ENCODE measurements around the gene DIDO1. TPM values are rescaled to one million over a fixed set of nuclear protein-coding genes. Genes with fewer than 3 reads are reported as not detected.

Gene DIDO1
- total and polyA plus RNA-seq, 2 donors (not counting 1 experiment from before 2014, with no cell fraction given) = 57.6 to 124 TPM

GRCh38 chr20:62914436-62914835, 11.9 kb downstream of the DIDO1 start:
- Mint-ChIP-seq H3K27me3 (no peaks in the 10 kb centered on the region), H3K4me1 (peaks cover 46% of the 10 kb centered on the region), H3K27ac (no peak overlapping the region), H3K4me3 (no peak overlapping the region), H3K9me3 (ENCODE audit: insufficient read depth) (no peaks in the 10 kb centered on the region)
- Histone ChIP-seq H3K36me3 (replicated peaks in 1 of 2; ENCODE audit: control extremely low read depth in 1 of 2, control insufficient read depth in 1 of 2, extremely low read depth in 1 of 2, insufficient read depth in 2 of 2, low read length in 1 of 2) (peaks cover 4 to 49% of the 10 kb centered on the region in 2 experiments), H3K4me3 (ENCODE audit: control extremely low read depth in 1 of 5, extremely low read depth in 1 of 5, insufficient read depth in 1 of 5, low read depth in 2 of 5, low read length in 4 of 5) (no peak overlapping the region), H4K20me1 (ENCODE audit: control insufficient read depth, insufficient read depth, low read length, poor library complexity, severe bottlenecking) (peaks cover 99% of the 10 kb centered on the region), H3K4me1 (ENCODE audit: control insufficient read depth in 2 of 2, insufficient read depth in 2 of 2, low read length in 2 of 2) (peaks cover 34 to 37% of the 10 kb centered on the region in 2 donors), H3K27ac (ENCODE audit: low read length in 2 of 2) (no peak overlapping the region), H3K79me2 (ENCODE audit: control insufficient read depth, insufficient read depth, low read length) (peaks cover 99% of the 10 kb centered on the region), H3K9ac (ENCODE audit: low read length) (no peak overlapping the region), H3K4me2 (replicated peaks; ENCODE audit: low read depth, low read length, poor library complexity, severe bottlenecking) (no peak overlapping the region), H3K27me3 (replicated peaks in 1 of 4; ENCODE audit: control extremely low read depth in 1 of 4, control insufficient read depth in 3 of 4, insufficient read depth in 4 of 4, low read length in 3 of 4) (no peaks in the 10 kb centered on the region), H2AFZ (ENCODE audit: insufficient read depth, low read depth, low read length, poor library complexity, severe bottlenecking) (no peak overlapping the region), H3K9me3 (ENCODE audit: control extremely low read depth in 1 of 3, control insufficient read depth in 2 of 3, insufficient read depth in 1 of 3, low read length in 2 of 3) (no peaks in the 10 kb centered on the region)
- TF ChIP-seq EZH2 (IDR thresholded peaks at IDR 0.05; ENCODE audit: borderline replicate concordance, insufficient read depth, low read depth, low read length, poor library complexity, severe bottlenecking) (no peak), CTCF (IDR thresholded peaks at IDR 0.05) (no peak)
- 94% methylated on average over 3 of the region's 9 CpGs for whole genome bisulfite sequencing (ENCODE audit: insufficient coverage)
- no peak for ATAC-seq (ENCODE audit: low read depth)
- ChIA-PET CTCF (interaction anchor here (1.1 kb wide), 1 partner anchor 13 kb away, joined by 3 read pairs; no protein-coding TSS in a partner anchor), POLR2A (no interaction called here)
- no peak for DNase-seq
- intact Hi-C loops (cut with micrococcal nuclease) = no loop called here

GRCh38 chr20:62913043-62913630, 13.2 kb downstream of the DIDO1 start:
- Mint-ChIP-seq H3K4me1 (peaks cover 33% of the 10 kb centered on the region), H3K9me3 (ENCODE audit: insufficient read depth) (no peaks in the 10 kb centered on the region), H3K4me3 (no peak overlapping the region), H3K27me3 (no peaks in the 10 kb centered on the region), H3K27ac (no peak overlapping the region)
- CTCF ChIA-PET = no interaction called here
- H3K27ac ChIP-seq (ENCODE audit: low read length in 2 of 2) = no peak overlapping the region
- ATAC-seq (ENCODE audit: low read depth) (no peak), DNase-seq (no peak)
- peaks cover 99% of the 10 kb centered on the region for H4K20me1 ChIP-seq (ENCODE audit: control insufficient read depth, insufficient read depth, low read length, poor library complexity, severe bottlenecking)
- peaks cover 9 to 62% of the 10 kb centered on the region in 2 experiments for H3K36me3 ChIP-seq (replicated peaks in 1 of 2; ENCODE audit: control extremely low read depth in 1 of 2, control insufficient read depth in 1 of 2, extremely low read depth in 1 of 2, insufficient read depth in 2 of 2, low read length in 1 of 2)
- H3K4me1 ChIP-seq (ENCODE audit: control insufficient read depth in 2 of 2, insufficient read depth in 2 of 2, low read length in 2 of 2) = peaks cover 21 to 24% of the 10 kb centered on the region in 2 donors
- no peaks in the 10 kb centered on the region for H3K27me3 ChIP-seq (replicated peaks in 1 of 4; ENCODE audit: control extremely low read depth in 1 of 4, control insufficient read depth in 3 of 4, insufficient read depth in 4 of 4, low read length in 3 of 4)
- H3K9ac ChIP-seq (ENCODE audit: low read length) = no peak overlapping the region
- H3K4me3 ChIP-seq (ENCODE audit: control extremely low read depth in 1 of 5, extremely low read depth in 1 of 5, insufficient read depth in 1 of 5, low read depth in 2 of 5, low read length in 4 of 5) = no peak overlapping the region
- H2AFZ ChIP-seq (ENCODE audit: insufficient read depth, low read depth, low read length, poor library complexity, severe bottlenecking) = no peak overlapping the region
- intact Hi-C loops (cut with micrococcal nuclease) = no loop called here
- no CpG with 5 or more reads among the region's 7 CpGs for WGBS (ENCODE audit: insufficient coverage)
- no peak overlapping the region for H3K4me2 ChIP-seq (replicated peaks; ENCODE audit: low read depth, low read length, poor library complexity, severe bottlenecking)
- no peaks in the 10 kb centered on the region for H3K9me3 ChIP-seq (ENCODE audit: control extremely low read depth in 1 of 3, control insufficient read depth in 2 of 3, insufficient read depth in 1 of 3, low read length in 2 of 3)
- POLR2A ChIA-PET = no interaction called here
- TF ChIP-seq CTCF (IDR thresholded peaks at IDR 0.05) = no peak
- TF ChIP-seq EZH2 (IDR thresholded peaks at IDR 0.05; ENCODE audit: borderline replicate concordance, insufficient read depth, low read depth, low read length, poor library complexity, severe bottlenecking) = no peak
- H3K79me2 ChIP-seq (ENCODE audit: control insufficient read depth, insufficient read depth, low read length) = peaks cover 99% of the 10 kb centered on the region

All from B cell (primary cell).